AG04450 (cell line): Measurements from ENCODE around the gene ASB6. TPM values are rescaled to one million over a fixed set of nuclear protein-coding genes. Genes with fewer than 3 reads are reported as not detected.
A peak's percentile ranks its signal among the peaks of the same experiment; 100 is the strongest.

Experiments
- CTCF ChIA-PET: fragments of 300-600, 350-600 bp; formaldehyde crosslinking; extraction: SDS; loops from one replicate; lab custom pipeline; 2022; ENCODE audit warnings: antibody characterized with exemption, inconsistent platforms; lab: Charles Lee
- POLR2A ChIA-PET: fragments of 350-600 bp; formaldehyde crosslinking; extraction: SDS; loops from one replicate; lab custom pipeline; 2021; ENCODE audit warnings: antibody characterized with exemption, inconsistent platforms; lab: Yijun Ruan, JAX
- DNase-seq: peaks from one replicate; pipeline ENCODE4 v3.0.0-alpha.2; 2011; ENCODE audit warnings: low read depth, low spot score
- H3K27ac ChIP-seq: one replicate; pipeline ENCODE4 v1.5.1; 2012; ENCODE audit warnings: low read depth, low read length, control low read depth
- H3K27me3 ChIP-seq: one replicate; pipeline ENCODE4 v1.6.0; 2012; ENCODE audit warnings: low read length; ENCODE audit not compliant: control insufficient read depth, insufficient read depth
- H3K4me3 ChIP-seq: 2 replicates; pipeline ENCODE4 v1.5.1; 2011; ENCODE audit warnings: mild to moderate bottlenecking, low read depth, low read length, control low read depth
- H3K9me3 ChIP-seq: 2 replicates; pipeline ENCODE4 v1.5.1; 2012; ENCODE audit warnings: low read length; ENCODE audit not compliant: control insufficient read depth, insufficient read depth
- polyA plus RNA-seq: library from polyadenylated mRNA; depleted of rRNA; stranded (reverse); fragments of >200 nt; gene quantifications from 2 replicates; pipeline ENCODE4 v1.2.3, GENCODE V29; 2011
- TF ChIP-seq, protein P1 (sequence below): IDR thresholded peaks from 2 replicates; pipeline ENCODE4 v1.5.1; 2011; ENCODE audit warnings: low read depth, low read length, control low read depth, inconsistent platforms

The ASB6 gene
- polyA plus RNA-seq, 1 experiment = 11.6 TPM

DNA sequence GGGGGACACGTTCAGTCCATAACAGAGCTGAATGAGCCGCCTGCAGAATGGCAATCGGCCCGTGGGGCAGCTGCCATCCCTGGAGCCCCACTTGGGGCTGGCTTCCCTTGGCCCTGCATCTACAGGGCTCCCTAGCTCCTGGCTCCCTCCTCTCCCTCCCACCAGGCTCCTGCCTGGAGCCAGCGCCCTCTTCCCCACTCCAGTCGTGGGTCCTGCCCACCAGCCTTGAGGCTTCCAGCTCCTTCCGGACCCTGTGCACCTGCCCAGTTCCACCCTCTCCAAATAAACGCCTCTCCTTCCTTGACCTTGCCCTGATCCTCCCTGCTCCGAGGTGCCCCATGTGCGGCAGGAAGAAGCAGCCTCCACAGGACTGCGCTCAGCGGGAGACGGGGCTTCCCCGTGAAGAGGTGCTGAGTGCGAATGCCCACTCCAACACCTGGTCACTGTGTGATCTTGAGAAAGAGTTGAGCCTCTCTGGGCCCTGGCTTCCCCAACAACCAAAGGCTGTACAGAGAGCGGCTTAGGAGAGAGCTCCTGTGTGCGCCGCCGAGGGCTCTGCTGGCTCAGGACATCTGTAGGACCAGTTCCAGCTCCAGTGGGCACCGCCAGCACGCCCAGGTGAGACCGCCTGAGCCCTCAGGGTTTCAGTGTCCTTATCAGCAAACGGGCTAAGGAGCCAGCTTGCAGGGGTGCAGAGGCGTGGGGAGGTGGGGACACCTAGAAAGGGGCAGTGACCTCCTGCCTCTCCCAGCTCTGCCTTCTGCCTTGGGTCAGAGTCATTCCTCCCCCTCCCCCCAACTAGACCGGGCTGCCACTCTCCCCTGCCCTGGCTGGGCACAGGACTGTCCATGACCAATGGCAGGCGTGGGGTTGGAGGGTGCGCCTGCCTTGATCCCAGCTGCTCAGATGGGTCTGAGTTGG lies 33.1 kb downstream of the ASB6 start:
- Histone ChIP-seq H3K27ac (peak overlapping the region; percentile 2), H3K4me3 (no peak overlapping the region), H3K27me3 (no peaks in the 10 kb centered on the region), H3K9me3 (no peaks in the 10 kb centered on the region; the same call in 1 of the 2 replicates)
- TF ChIP-seq, protein P1, sequence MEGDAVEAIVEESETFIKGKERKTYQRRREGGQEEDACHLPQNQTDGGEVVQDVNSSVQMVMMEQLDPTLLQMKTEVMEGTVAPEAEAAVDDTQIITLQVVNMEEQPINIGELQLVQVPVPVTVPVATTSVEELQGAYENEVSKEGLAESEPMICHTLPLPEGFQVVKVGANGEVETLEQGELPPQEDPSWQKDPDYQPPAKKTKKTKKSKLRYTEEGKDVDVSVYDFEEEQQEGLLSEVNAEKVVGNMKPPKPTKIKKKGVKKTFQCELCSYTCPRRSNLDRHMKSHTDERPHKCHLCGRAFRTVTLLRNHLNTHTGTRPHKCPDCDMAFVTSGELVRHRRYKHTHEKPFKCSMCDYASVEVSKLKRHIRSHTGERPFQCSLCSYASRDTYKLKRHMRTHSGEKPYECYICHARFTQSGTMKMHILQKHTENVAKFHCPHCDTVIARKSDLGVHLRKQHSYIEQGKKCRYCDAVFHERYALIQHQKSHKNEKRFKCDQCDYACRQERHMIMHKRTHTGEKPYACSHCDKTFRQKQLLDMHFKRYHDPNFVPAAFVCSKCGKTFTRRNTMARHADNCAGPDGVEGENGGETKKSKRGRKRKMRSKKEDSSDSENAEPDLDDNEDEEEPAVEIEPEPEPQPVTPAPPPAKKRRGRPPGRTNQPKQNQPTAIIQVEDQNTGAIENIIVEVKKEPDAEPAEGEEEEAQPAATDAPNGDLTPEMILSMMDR = no peak
- ChIA-PET POLR2A (interaction anchor here (0.6 to 1.4 kb wide), 6 partner anchors 12 to 434 kb away, joined by 3 to 5 read pairs (median 4); no protein-coding TSS in a partner anchor), CTCF (interaction anchor here (0.6 to 1.8 kb wide), 7 partner anchors 107 to 791 kb away, joined by 3 to 9 read pairs (median 4); no protein-coding TSS in a partner anchor)
- no peak for DNase-seq

DNA sequence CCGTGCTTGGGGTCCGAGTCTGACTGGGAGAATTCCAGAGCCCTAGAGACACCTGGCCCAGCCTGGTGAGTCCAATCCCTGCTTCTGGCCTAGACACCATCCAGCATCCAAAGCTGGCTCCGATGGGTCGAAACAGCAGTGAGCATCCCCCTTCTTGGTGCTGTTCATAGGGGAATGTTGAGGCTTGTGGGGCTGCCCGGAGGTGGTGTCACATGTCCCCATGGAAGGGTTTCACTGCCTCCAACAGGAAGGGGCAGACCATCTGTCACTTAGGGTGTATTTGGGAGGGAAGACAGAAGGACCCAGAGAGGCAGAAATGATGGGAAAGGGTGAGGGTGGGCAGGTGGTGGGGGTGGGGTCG lies 34.9 kb downstream of the ASB6 start:
- Histone ChIP-seq H3K9me3 (no peaks in the 10 kb centered on the region; the same call in 1 of the 2 replicates), H3K27me3 (no peaks in the 10 kb centered on the region), H3K27ac (no peak overlapping the region), H3K4me3 (no peak overlapping the region)
- TF ChIP-seq, protein P1 = no peak
- ChIA-PET POLR2A (interaction anchor here (1.2 to 1.5 kb wide), 3 partner anchors 429 to 467 kb away, joined by 3 to 5 read pairs (median 4); partner anchors contain the start of gene IER5L), CTCF (interaction anchor here (1.0 to 2.3 kb wide), 5 partner anchors 17 to 477 kb away, joined by 3 to 9 read pairs (median 3); no protein-coding TSS in a partner anchor)
- DNase-seq = no peak

DNA sequence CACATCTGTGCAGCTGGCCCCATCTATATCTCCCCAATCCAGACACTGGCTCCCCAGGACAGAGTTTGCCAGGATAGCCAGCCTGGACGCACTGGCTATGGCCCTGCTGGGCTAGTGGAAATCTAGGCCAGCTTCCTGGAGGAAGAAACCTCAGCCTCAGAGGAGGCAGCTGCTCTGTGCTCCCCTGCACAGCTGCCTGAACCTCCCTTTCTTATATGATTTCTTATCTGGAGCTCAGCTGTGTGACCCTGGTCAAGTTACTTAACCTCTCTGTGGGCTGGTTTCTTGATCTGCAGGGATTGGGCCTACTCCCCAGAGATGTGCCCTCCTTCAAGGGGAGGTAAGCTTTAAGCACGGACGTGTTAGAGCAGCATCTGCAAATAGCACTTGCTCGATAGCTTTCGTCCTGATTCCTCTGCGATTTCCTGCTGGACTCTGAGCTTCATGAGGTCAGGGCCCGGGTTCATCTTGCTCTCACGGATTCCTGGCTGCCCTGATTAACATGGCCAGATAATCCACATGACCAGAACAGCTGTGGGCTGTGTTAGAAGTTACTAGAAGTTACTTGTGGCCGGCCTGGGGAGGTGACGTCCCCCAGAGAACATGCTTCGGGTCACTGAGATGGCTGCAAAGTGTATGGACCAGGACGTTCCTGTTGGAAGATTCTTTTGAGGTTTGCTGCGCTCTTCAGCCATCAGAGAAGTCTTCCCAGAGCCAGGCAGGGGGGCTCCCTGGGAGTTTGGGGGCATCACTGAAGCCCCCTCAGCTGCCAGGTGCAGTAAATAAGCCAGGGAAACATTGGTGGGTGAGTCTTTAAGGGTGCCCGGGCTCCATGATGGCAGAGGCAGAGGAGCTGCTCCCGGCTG lies 35.6 kb downstream of the ASB6 start:
- ChIA-PET POLR2A (interaction anchor here (0.7 to 1.5 kb wide), 4 partner anchors 109 to 467 kb away, joined by 3 to 5 read pairs (median 4); partner anchors contain the start of gene IER5L), CTCF (interaction anchor here (1.0 to 2.3 kb wide), 5 partner anchors 18 to 477 kb away, joined by 3 to 9 read pairs (median 3); no protein-coding TSS in a partner anchor)
- H3K27me3 ChIP-seq = no peaks in the 10 kb centered on the region
- DNase-seq = no peak
- TF ChIP-seq, protein P1 = no peak
- H3K9me3 ChIP-seq = no peaks in the 10 kb centered on the region; the same call in 1 of the 2 replicates
- H3K4me3 ChIP-seq = no peak overlapping the region
- H3K27ac ChIP-seq = no peak overlapping the region

DNA sequence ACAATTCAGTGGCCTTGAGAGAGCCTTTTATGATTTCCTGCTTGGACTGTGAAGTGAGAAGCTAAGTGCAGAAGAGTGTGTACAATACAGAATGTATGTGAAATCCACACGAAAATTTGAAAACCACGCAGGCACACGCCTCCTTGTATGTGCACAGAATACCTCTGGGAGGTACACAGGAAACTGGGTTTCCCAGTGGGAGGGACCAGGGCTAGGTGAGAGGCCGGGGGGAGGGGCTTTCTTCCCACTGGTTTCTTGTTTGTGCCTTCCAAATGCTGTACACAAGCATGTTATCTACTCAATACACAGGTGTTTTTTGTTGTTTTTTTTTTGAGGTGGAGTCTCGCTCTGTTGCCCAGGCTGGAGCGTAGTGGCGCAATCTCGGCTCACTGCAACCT lies 37.2 kb downstream of the ASB6 start:
- no peaks in the 10 kb centered on the region; the same call in 1 of the 2 replicates for H3K9me3 ChIP-seq
- no peak for DNase-seq
- H3K27ac ChIP-seq = no peak overlapping the region
- TF ChIP-seq, protein P1 = no peak
- H3K4me3 ChIP-seq = no peak overlapping the region
- ChIA-PET POLR2A (no interaction called here), CTCF (interaction anchor here (1.3 kb wide), 1 partner anchor 473 kb away, joined by 7 read pairs; no protein-coding TSS in a partner anchor)
- H3K27me3 ChIP-seq = no peaks in the 10 kb centered on the region
